ENCODE data around the gene ATG7.

Gene ATG7

GRCh38 chr3:11602239-11602840, 330.1 kb downstream of the ATG7 start:
- H3K4me3 ChIP-seq = no peak overlapping the region
- TF ChIP-seq EZH2 (IDR thresholded peaks at IDR 0.05) (no peak), POLR2AphosphoS5 (IDR thresholded peaks at IDR 0.05; ENCODE audit: borderline replicate concordance, low read depth, low read length) (no peak), FOXP2 (optimal IDR thresholded peaks at IDR 0.05; ENCODE audit: control extremely low read depth, extremely low read length, insufficient read depth) (no peak)
- no peak for DNase-seq (ENCODE audit: low read depth, low spot score)
- H3K9ac ChIP-seq (ENCODE audit: insufficient read length) = no peak overlapping the region
- peaks cover 4% of the 10 kb centered on the region; the same call in 1 of the 2 replicates for H3K36me3 ChIP-seq (ENCODE audit: insufficient read depth, low read length)
- H3K9me3 ChIP-seq (ENCODE audit: low read depth, low read length) = no peaks in the 10 kb centered on the region
- H3K27ac ChIP-seq = peak overlapping the region; percentile 89; the same call in 1 of the 2 replicates

GRCh38 chr3:11602886-11603527, 330.8 kb downstream of the ATG7 start:
- Histone ChIP-seq H3K4me3 (no peak overlapping the region), H3K27ac (peak overlapping the region; percentile 89; the same call in 1 of the 2 replicates), H3K9ac (ENCODE audit: insufficient read length) (no peak overlapping the region), H3K9me3 (ENCODE audit: low read depth, low read length) (no peaks in the 10 kb centered on the region), H3K36me3 (ENCODE audit: insufficient read depth, low read length) (no peaks in the 10 kb centered on the region)
- TF ChIP-seq FOXP2 (optimal IDR thresholded peaks at IDR 0.05; ENCODE audit: control extremely low read depth, extremely low read length, insufficient read depth) (no peak), POLR2AphosphoS5 (IDR thresholded peaks at IDR 0.05; ENCODE audit: borderline replicate concordance, low read depth, low read length) (no peak), EZH2 (IDR thresholded peaks at IDR 0.05) (no peak)
- DNase-seq (ENCODE audit: low read depth, low spot score) = no peak

GRCh38 chr3:11603628-11604027, 331.4 kb downstream of the ATG7 start:
- Histone ChIP-seq H3K36me3 (ENCODE audit: insufficient read depth, low read length) (no peaks in the 10 kb centered on the region), H3K4me3 (no peak overlapping the region), H3K27ac (no peak overlapping the region), H3K9ac (ENCODE audit: insufficient read length) (no peak overlapping the region), H3K9me3 (ENCODE audit: low read depth, low read length) (no peaks in the 10 kb centered on the region)
- TF ChIP-seq FOXP2 (optimal IDR thresholded peaks at IDR 0.05; ENCODE audit: control extremely low read depth, extremely low read length, insufficient read depth) (no peak), EZH2 (IDR thresholded peaks at IDR 0.05) (no peak), POLR2AphosphoS5 (IDR thresholded peaks at IDR 0.05; ENCODE audit: borderline replicate concordance, low read depth, low read length) (no peak)
- DNase-seq (ENCODE audit: low read depth, low spot score) = no peak

- Histone ChIP-seq H3K9me3 (ENCODE audit: low read depth, low read length) (no peaks in the 10 kb centered on the region), H3K4me3 (no peak overlapping the region), H3K36me3 (ENCODE audit: insufficient read depth, low read length) (no peaks in the 10 kb centered on the region), H3K9ac (ENCODE audit: insufficient read length) (no peak overlapping the region), H3K27ac (peak overlapping the region; percentile 42; the same call in 1 of the 2 replicates)
- TF ChIP-seq EZH2 (IDR thresholded peaks at IDR 0.05) (no peak), FOXP2 (optimal IDR thresholded peaks at IDR 0.05; ENCODE audit: control extremely low read depth, extremely low read length, insufficient read depth) (no peak), POLR2AphosphoS5 (IDR thresholded peaks at IDR 0.05; ENCODE audit: borderline replicate concordance, low read depth, low read length) (no peak)
- DNase-seq (ENCODE audit: low read depth, low spot score) = no peak
Measured at GRCh38 chr3:11604139-11604892, 332.1 kb downstream of the ATG7 start.

- no peak overlapping the region for H3K27ac ChIP-seq
- no peak for DNase-seq (ENCODE audit: low read depth, low spot score)
- H3K9me3 ChIP-seq (ENCODE audit: low read depth, low read length) = no peaks in the 10 kb centered on the region
- no peaks in the 10 kb centered on the region for H3K36me3 ChIP-seq (ENCODE audit: insufficient read depth, low read length)
- no peak overlapping the region for H3K9ac ChIP-seq (ENCODE audit: insufficient read length)
- H3K4me3 ChIP-seq = no peak overlapping the region
- TF ChIP-seq FOXP2 (optimal IDR thresholded peaks at IDR 0.05; ENCODE audit: control extremely low read depth, extremely low read length, insufficient read depth) = no peak
Measured at GRCh38 chr3:11605398-11605797, 333.2 kb downstream of the ATG7 start.

GRCh38 chr3:11606090-11606784, 334.0 kb downstream of the ATG7 start:
- TF ChIP-seq POLR2AphosphoS5 (IDR thresholded peaks at IDR 0.05; ENCODE audit: borderline replicate concordance, low read depth, low read length) = no peak
- no peak for TF ChIP-seq FOXP2 (optimal IDR thresholded peaks at IDR 0.05; ENCODE audit: control extremely low read depth, extremely low read length, insufficient read depth)
- H3K4me3 ChIP-seq = no peak overlapping the region

GRCh38 chr3:11606865-11607440, 334.8 kb downstream of the ATG7 start:
- DNase-seq (ENCODE audit: low read depth, low spot score) = no peak
- no peak overlapping the region for H3K9ac ChIP-seq (ENCODE audit: insufficient read length)
- no peak overlapping the region for H3K27ac ChIP-seq
- H3K4me3 ChIP-seq = no peak overlapping the region
- H3K36me3 ChIP-seq (ENCODE audit: insufficient read depth, low read length) = no peaks in the 10 kb centered on the region
- TF ChIP-seq EZH2 (IDR thresholded peaks at IDR 0.05) (no peak), FOXP2 (optimal IDR thresholded peaks at IDR 0.05; ENCODE audit: control extremely low read depth, extremely low read length, insufficient read depth) (no peak), POLR2AphosphoS5 (IDR thresholded peaks at IDR 0.05; ENCODE audit: borderline replicate concordance, low read depth, low read length) (no peak)
- no peaks in the 10 kb centered on the region for H3K9me3 ChIP-seq (ENCODE audit: low read depth, low read length)

More at GRCh38 chr3:11606090-11606784, 334.0 kb downstream of the ATG7 start:
- no peak for DNase-seq (ENCODE audit: low read depth, low spot score)
- Histone ChIP-seq H3K36me3 (ENCODE audit: insufficient read depth, low read length) (no peaks in the 10 kb centered on the region), H3K27ac (no peak overlapping the region), H3K9me3 (ENCODE audit: low read depth, low read length) (no peaks in the 10 kb centered on the region), H3K9ac (ENCODE audit: insufficient read length) (no peak overlapping the region)

Measured in SK-N-MC (cell line).